HepG2 (cell line): ENCODE measurements around the gene ELAVL4. TPM values are rescaled to one million over a fixed set of nuclear protein-coding genes. Genes with fewer than 3 reads are reported as not detected.

Experiments used
- ATAC-seq: fragments of 200-7000 bp; cut with Tn5 transposase; 3 replicates; pipeline ENCODE4 v1.9.1; 2020; ENCODE audit warnings: mild to moderate bottlenecking, moderate library complexity
- BruUV-seq: library from RNA; stranded (reverse); fragments of 400-500 nt; replicated peaks from 2 replicates; lab custom pipeline; 2021; lab: Mats Ljungman, UMichigan
- CTCF ChIA-PET: fragments of 300-600 bp; formaldehyde crosslinking; extraction: SDS; loops from one replicate; lab custom pipeline; 2021; ENCODE audit warnings: low total read pairs, inconsistent platforms, low intra/inter-chr PET ratio; lab: Yijun Ruan, JAX
- POLR2A ChIA-PET: fragments of 350-600 bp; sonication (Branson Sonifier 250); formaldehyde crosslinking; loops from one replicate; lab custom pipeline; 2020; ENCODE audit warnings: antibody characterized with exemption, inconsistent platforms; lab: Yijun Ruan, JAX
- DNase-seq: peaks from one replicate; pipeline ENCODE4 v3.0.0-alpha.2; 2015; ENCODE audit warnings: low spot score
- FAIRE-seq: peaks from 3 replicates; lab custom pipeline; 2011; peaks lifted over from hg19 to GRCh38; lab: Jason Lieb, UNC
- H2AFZ ChIP-seq: one replicate; pipeline ENCODE4 v1.6.1; 2011; ENCODE audit warnings: low read length, inconsistent platforms
- H3K27ac ChIP-seq: fragments of 300-600 bp; 3 replicates; pipeline ENCODE4 v1.8.0; 2011; ENCODE audit warnings: mixed run types, mild to moderate bottlenecking, mixed read lengths, low read length, inconsistent platforms; ENCODE audit not compliant: insufficient read depth; ENCODE audit errors: extremely low read length
- H3K27me3 ChIP-seq, 2 experiments: fragments of 200-600 bp in 1 of 2; 2 replicates in 1 of 2; 3 replicates in 1 of 2; pipeline versions ENCODE4 v1.6.0 to v1.8.0; 2011; ENCODE audit warnings: low read length in 2 of 2, mild to moderate bottlenecking in 2 of 2, moderate library complexity in 2 of 2, inconsistent platforms in 1 of 2; ENCODE audit not compliant: insufficient read depth in 2 of 2, control insufficient read depth in 1 of 2
- H3K36me3 ChIP-seq, 2 experiments: fragments of 200-600 bp in 1 of 2; replicated peaks in 1 of 2; 2 replicates in 1 of 2; 3 replicates in 1 of 2; pipeline versions ENCODE4 v1.5.1 to v1.8.0; 2011; ENCODE audit warnings: low read length in 2 of 2, inconsistent platforms in 1 of 2; ENCODE audit not compliant: insufficient read depth in 2 of 2, control insufficient read depth in 1 of 2
- H3K4me1 ChIP-seq: 2 replicates; pipeline ENCODE4 v1.5.1; 2012; ENCODE audit warnings: low read length, inconsistent platforms; ENCODE audit not compliant: insufficient read depth
- H3K4me2 ChIP-seq: 2 replicates; pipeline ENCODE4 v1.6.0; 2011; ENCODE audit warnings: low read depth, low read length, inconsistent platforms
- H3K4me3 ChIP-seq, 3 experiments: fragments of 200-600 bp in 1 of 3; sonication (generic), shearing (Covaris generic) in 1 of 3; replicated peaks in 1 of 3; 2 replicates each; pipeline ENCODE4 v1.5.1; 2011 to 2016; ENCODE audit warnings: low read length in 3 of 3, inconsistent platforms in 2 of 3, low read depth in 2 of 3, mild to moderate bottlenecking in 2 of 3, control low read depth in 1 of 3, mixed read lengths in 1 of 3; ENCODE audit not compliant: insufficient read depth in 1 of 3
- H3K79me2 ChIP-seq: one replicate; pipeline ENCODE4 v1.6.1; 2011; ENCODE audit warnings: low read length, inconsistent platforms; ENCODE audit not compliant: insufficient read depth
- H3K9ac ChIP-seq: 2 replicates; pipeline ENCODE4 v1.6.0; 2011; ENCODE audit warnings: mild to moderate bottlenecking, low read depth, low read length, inconsistent platforms; ENCODE audit not compliant: insufficient read depth
- H3K9me3 ChIP-seq: 2 replicates; pipeline ENCODE4 v1.5.1; 2012; ENCODE audit warnings: mild to moderate bottlenecking, low read length
- H4K20me1 ChIP-seq: 2 replicates; pipeline ENCODE4 v1.6.0; 2011; ENCODE audit warnings: inconsistent platforms, mild to moderate bottlenecking, low read length, moderate library complexity; ENCODE audit not compliant: insufficient read depth
- AKAP8 ChIP-seq: sonication (generic); formaldehyde crosslinking; IDR thresholded peaks from 2 replicates; pipeline ENCODE4 v1.5.1; 2020; ENCODE audit warnings: mild to moderate bottlenecking, missing genetic modification reagents
- ARID3A ChIP-seq: IDR thresholded peaks from 2 replicates; pipeline ENCODE4 v1.6.1; 2012; ENCODE audit warnings: low read depth, low read length, improper control_type of control experiment
- CHD4 ChIP-seq: fragments of 200-600 bp; sonication (generic); IDR thresholded peaks from 2 replicates; pipeline ENCODE4 v1.7.0; 2017; ENCODE audit warnings: mild to moderate bottlenecking, low read length, borderline replicate concordance
- HHEX ChIP-seq: IDR thresholded peaks from 2 replicates; pipeline ENCODE4 v1.6.1; 2016; ENCODE audit warnings: control low read depth
- HNRNPL ChIP-seq: fragments of 200-400 bp; formaldehyde crosslinking; IDR thresholded peaks from 2 replicates; pipeline ENCODE4 v1.6.1; 2017; ENCODE audit warnings: mild to moderate bottlenecking, low read depth, low read length
- HOXA5 ChIP-seq: sonication (generic); formaldehyde crosslinking; IDR thresholded peaks from 2 replicates; pipeline ENCODE4 v1.4.0; 2020; ENCODE audit warnings: missing genetic modification reagents
- KDM6A ChIP-seq: IDR thresholded peaks from 2 replicates; pipeline ENCODE4 v1.6.1; 2016; ENCODE audit warnings: low read depth
- MATR3 ChIP-seq: sonication (generic); formaldehyde crosslinking; IDR thresholded peaks from 2 replicates; pipeline ENCODE4 v1.4.0; 2020; ENCODE audit warnings: missing genetic modification reagents
- MED8 ChIP-seq: sonication (generic); formaldehyde crosslinking; IDR thresholded peaks from 2 replicates; pipeline ENCODE4 v1.8.1; 2023; ENCODE audit warnings: mild to moderate bottlenecking, missing genetic modification reagents; ENCODE audit not compliant: insufficient replicate concordance
- PPARG ChIP-seq: conservative IDR thresholded peaks from 2 replicates; pipeline ENCODE4 v1.6.1; 2016; ENCODE audit warnings: missing biosample characterization, missing genetic modification reagents
- USF2 ChIP-seq, 2 experiments: sonication (generic) in 1 of 2; formaldehyde crosslinking in 1 of 2; IDR thresholded peaks; 2 replicates each; pipeline versions ENCODE4 v1.5.1 to v1.6.1; 2011 to 2020; ENCODE audit warnings: borderline replicate concordance in 1 of 2, low read depth in 1 of 2, low read length in 1 of 2, mild to moderate bottlenecking in 1 of 2, missing genetic modification reagents in 1 of 2, moderate library complexity in 1 of 2
- ZNF142 ChIP-seq: sonication (generic); formaldehyde crosslinking; IDR thresholded peaks from 2 replicates; pipeline ENCODE4 v1.4.0; 2020; ENCODE audit warnings: missing genetic modification reagents
- ZNF180 ChIP-seq: sonication (generic); formaldehyde crosslinking; IDR thresholded peaks from 2 replicates; pipeline ENCODE4 v1.4.0; 2020; ENCODE audit warnings: low read depth, missing genetic modification reagents, borderline replicate concordance
- ZNF549 ChIP-seq: sonication (generic); formaldehyde crosslinking; IDR thresholded peaks from 2 replicates; pipeline ENCODE4 v1.5.0; 2020; ENCODE audit warnings: missing genetic modification reagents
- ZNF746 ChIP-seq: sonication (generic); formaldehyde crosslinking; IDR thresholded peaks from 2 replicates; pipeline ENCODE4 v1.8.0; 2022; ENCODE audit warnings: mild to moderate bottlenecking, missing genetic modification reagents
- ZNF772 ChIP-seq: sonication (generic); formaldehyde crosslinking; IDR thresholded peaks from 2 replicates; pipeline ENCODE4 v1.5.0; 2020; ENCODE audit warnings: mild to moderate bottlenecking, missing genetic modification reagents
- ZNF839 ChIP-seq: sonication (generic); formaldehyde crosslinking; IDR thresholded peaks from 2 replicates; pipeline ENCODE4 v1.4.0; 2020; ENCODE audit warnings: missing genetic modification reagents, mild to moderate bottlenecking, borderline replicate concordance
- WGBS: methylation state at CpG from one replicate; pipeline ENCODE4 v1.1.6; 2017; ENCODE audit warnings: low lambda C conversion rate; 5-methylcytosine and 5-hydroxymethylcytosine counted together
- in situ Hi-C: cut with HindIII; loops from 2 replicates; pipeline ENCODE4 v1.10.0; 2017; ENCODE audit warnings: low pct_unique_long_range_greater_than_20kb; ENCODE audit not compliant: extremely low pct_ligation_motif_present
- intact Hi-C: fragments of 100-400 bp; cut with micrococcal nuclease; formaldehyde crosslinking; loops from one replicate; pipeline ENCODE4 v1.10.0; 2022; ENCODE audit not compliant: unreplicated experiment
- polyA plus RNA-seq, 8 experiments: library from polyadenylated mRNA; depleted of rRNA in 3 of 8; stranded (reverse) in 7 of 8; unstranded in 1 of 8; fragments of >200 nt; fragmentation: Illumina TruSeq in 4 of 8; extraction: Trizol in 4 of 8; gene quantifications; 2 replicates each; pipeline versions ENCODE4 v1.2.1 to v1.2.3, GENCODE V29; 2011 to 2016; ENCODE audit warnings: low read depth in 4 of 8, missing spikeins in 1 of 8, mixed read lengths in 1 of 8; ENCODE audit not compliant: insufficient read depth in 1 of 8
- total RNA-seq, 5 experiments: library from RNA; depleted of rRNA; stranded (reverse); fragments of >200 nt; fragmentation: Illumina TruSeq; extraction: Trizol; gene quantifications; 2 replicates each; pipeline ENCODE4 v1.2.3, GENCODE V29; 2016; ENCODE audit warnings: low read depth in 1 of 5

Gene ELAVL4
- total and polyA plus RNA-seq, 2 of the 13 experiments (the other 11 are each of a cell fraction or from before 2014, with no cell fraction given), result not detected

- no TSS peak for BruUV-seq
- H3K27me3 ChIP-seq, result peaks cover 0 to 13% of the 10 kb centered on the region in 2 experiments; a peak in 3 of 5 replicates
- in situ Hi-C loops, result no loop called here
- H3K4me3 ChIP-seq, result no peak overlapping the region
- no peaks in the 10 kb centered on the region for H3K9me3 ChIP-seq
- no peak overlapping the region for H2AFZ ChIP-seq
- ChIA-PET POLR2A (no interaction called here), CTCF (no interaction called here)
- no peak for DNase-seq
- no peaks in the 10 kb centered on the region for H3K36me3 ChIP-seq
- no peaks in the 10 kb centered on the region for H3K79me2 ChIP-seq
- no peaks in the 10 kb centered on the region for H3K4me1 ChIP-seq
- no peak overlapping the region for H3K4me2 ChIP-seq
- no peak for FAIRE-seq
- H4K20me1 ChIP-seq, result no peaks in the 10 kb centered on the region
- H3K27ac ChIP-seq, result no peak overlapping the region
- no peak for ATAC-seq
- 39% methylated on average over 8 of the region's 8 CpGs for WGBS
- intact Hi-C loops, result loop anchor here (10.0 kb wide), 1 partner anchor 165 kb away; no protein-coding TSS in a partner anchor
- no peak overlapping the region for H3K9ac ChIP-seq
- TF ChIP-seq ZNF180 (CRISPR knock-in tag) (no peak), USF2 (IDR thresholded peaks at IDR 0.05; ENCODE audit: low read depth, low read length) (no peak), USF2 (CRISPR knock-in tag; IDR thresholded peaks at IDR 0.05; ENCODE audit: borderline replicate concordance) (no peak), AKAP8 (CRISPR knock-in tag) (no peak), MED8 (CRISPR knock-in tag) (no peak), KDM6A (CRISPR knock-in tag) (no peak), ARID3A (no peak), ZNF746 (CRISPR knock-in tag) (no peak), HOXA5 (CRISPR knock-in tag) (no peak), MATR3 (CRISPR knock-in tag) (no peak), ZNF549 (CRISPR knock-in tag) (no peak), PPARG (CRISPR knock-in tag) (no peak), HHEX (no peak), HNRNPL (no peak), CHD4 (no peak), ZNF839 (CRISPR knock-in tag) (no peak), ZNF142 (CRISPR knock-in tag) (no peak), ZNF772 (CRISPR knock-in tag) (no peak)
These were observed 941 bp downstream of the ELAVL4 start for GRCh38 chr1:50109647-50110075.
